SJSA1 (cell line): ENCODE measurements around the gene SLC1A2. TPM values are rescaled to one million over a fixed set of nuclear protein-coding genes. Genes with fewer than 3 reads are reported as not detected.

Source experiments
- DNase-seq, 2 experiments: peaks; one replicate each; pipeline ENCODE4 v3.0.0-alpha.2; 2015 to 2020; ENCODE audit warnings: low spot score in 2 of 2, low read depth in 1 of 2
- H3K27ac ChIP-seq: fragments of 250-450 bp; sonication (Bioruptor Pico); 2 replicates; pipeline ENCODE4 v1.5.1; 2020; ENCODE audit warnings: mild to moderate bottlenecking, moderate library complexity
- H3K27me3 ChIP-seq: fragments of 250-450 bp; sonication (Bioruptor Pico); replicated peaks from 2 replicates; pipeline ENCODE4 v1.5.1; 2020; ENCODE audit warnings: mild to moderate bottlenecking, moderate library complexity
- H3K36me3 ChIP-seq: fragments of 250-450 bp; sonication (Bioruptor Pico); 2 replicates; pipeline ENCODE4 v1.5.1; 2020; ENCODE audit warnings: mild to moderate bottlenecking
- H3K4me1 ChIP-seq: fragments of 250-450 bp; sonication (Bioruptor Pico); replicated peaks from 2 replicates; pipeline ENCODE4 v1.6.1; 2021; ENCODE audit warnings: mild to moderate bottlenecking
- H3K4me3 ChIP-seq: fragments of 250-450 bp; sonication (Bioruptor Pico); 2 replicates; pipeline ENCODE4 v1.5.1; 2020; ENCODE audit warnings: mild to moderate bottlenecking
- H3K9me3 ChIP-seq: fragments of 250-450 bp; sonication (Bioruptor Pico); replicated peaks from 2 replicates; pipeline ENCODE4 v1.5.1; 2020; ENCODE audit warnings: mild to moderate bottlenecking
- total RNA-seq: library from RNA; depleted of rRNA; stranded (reverse); fragments of >200 nt; shearing (Covaris generic); gene quantifications from 2 replicates; pipeline ENCODE4 v1.2.3, GENCODE V29; 2014

Gene SLC1A2
- total RNA-seq, 1 experiment from 2014 or later = not detected

GRCh38 chr11:35276396-35277145 is 142.8 kb downstream of the SLC1A2 start:
- Histone ChIP-seq H3K9me3 (no peaks in the 10 kb centered on the region), H3K4me1 (peaks cover 10% of the 10 kb centered on the region), H3K27ac (no peak overlapping the region), H3K4me3 (no peak overlapping the region), H3K27me3 (no peaks in the 10 kb centered on the region), H3K36me3 (no peaks in the 10 kb centered on the region)
- no peak for DNase-seq

- no peak for DNase-seq
- H3K36me3 ChIP-seq = no peaks in the 10 kb centered on the region
- H3K9me3 ChIP-seq = no peaks in the 10 kb centered on the region
- no peaks in the 10 kb centered on the region for H3K27me3 ChIP-seq
- H3K4me3 ChIP-seq = no peak overlapping the region
- H3K27ac ChIP-seq = no peak overlapping the region
- H3K4me1 ChIP-seq = peaks cover 10% of the 10 kb centered on the region
Observed at GRCh38 chr11:35275786-35276170, 143.6 kb downstream of the SLC1A2 start.

GRCh38 chr11:35274909-35275785 is 144.2 kb downstream of the SLC1A2 start:
- no peaks in the 10 kb centered on the region for H3K36me3 ChIP-seq
- no peak overlapping the region for H3K27ac ChIP-seq
- no peaks in the 10 kb centered on the region for H3K9me3 ChIP-seq
- H3K4me1 ChIP-seq = peaks cover 10% of the 10 kb centered on the region
- no peak overlapping the region for H3K4me3 ChIP-seq
- DNase-seq = peak in 1 of 2 experiments; percentile 19
- H3K27me3 ChIP-seq = no peaks in the 10 kb centered on the region

GRCh38 chr11:35272391-35272902 is 146.9 kb downstream of the SLC1A2 start:
- no peaks in the 10 kb centered on the region for H3K9me3 ChIP-seq
- no peak overlapping the region for H3K27ac ChIP-seq
- H3K4me3 ChIP-seq = no peak overlapping the region
- peaks cover 20% of the 10 kb centered on the region for H3K4me1 ChIP-seq
- no peaks in the 10 kb centered on the region for H3K36me3 ChIP-seq
- no peaks in the 10 kb centered on the region for H3K27me3 ChIP-seq
- DNase-seq = no peak

GRCh38 chr11:35271031-35271430 is 148.3 kb downstream of the SLC1A2 start:
- Histone ChIP-seq H3K27ac (no peak overlapping the region), H3K9me3 (no peaks in the 10 kb centered on the region), H3K27me3 (no peaks in the 10 kb centered on the region), H3K36me3 (no peaks in the 10 kb centered on the region), H3K4me3 (no peak overlapping the region), H3K4me1 (peaks cover 27% of the 10 kb centered on the region)
- DNase-seq = no peak

GRCh38 chr11:35270342-35270741 is 149.0 kb downstream of the SLC1A2 start:
- Histone ChIP-seq H3K27ac (no peak overlapping the region), H3K36me3 (no peaks in the 10 kb centered on the region), H3K9me3 (no peaks in the 10 kb centered on the region), H3K4me1 (peaks cover 21% of the 10 kb centered on the region), H3K4me3 (no peak overlapping the region), H3K27me3 (no peaks in the 10 kb centered on the region)
- DNase-seq = no peak

- DNase-seq = peak; percentile 50 to 78
- peaks cover 17% of the 10 kb centered on the region for H3K4me1 ChIP-seq
- H3K36me3 ChIP-seq = no peaks in the 10 kb centered on the region
- H3K27me3 ChIP-seq = no peaks in the 10 kb centered on the region
- H3K9me3 ChIP-seq = no peaks in the 10 kb centered on the region
- H3K27ac ChIP-seq = peak overlapping the region; percentile 75
- no peak overlapping the region for H3K4me3 ChIP-seq
Observed at GRCh38 chr11:35267504-35267903, 151.9 kb downstream of the SLC1A2 start.

GRCh38 chr11:35265755-35266454 is 153.5 kb downstream of the SLC1A2 start:
- no peaks in the 10 kb centered on the region for H3K27me3 ChIP-seq
- no peak overlapping the region for H3K27ac ChIP-seq
- no peak overlapping the region for H3K4me3 ChIP-seq
- H3K9me3 ChIP-seq = no peaks in the 10 kb centered on the region
- no peak for DNase-seq
- H3K4me1 ChIP-seq = peaks cover 21% of the 10 kb centered on the region
- H3K36me3 ChIP-seq = no peaks in the 10 kb centered on the region

- H3K27ac ChIP-seq = no peak overlapping the region
- no peaks in the 10 kb centered on the region for H3K9me3 ChIP-seq
- no peak overlapping the region for H3K4me3 ChIP-seq
- no peaks in the 10 kb centered on the region for H3K36me3 ChIP-seq
- DNase-seq = no peak
- peaks cover 28% of the 10 kb centered on the region for H3K4me1 ChIP-seq
- H3K27me3 ChIP-seq = no peaks in the 10 kb centered on the region
Observed at GRCh38 chr11:35262735-35263134, 156.6 kb downstream of the SLC1A2 start.

GRCh38 chr11:35262056-35262455 is 157.3 kb downstream of the SLC1A2 start:
- Histone ChIP-seq H3K4me3 (no peak overlapping the region), H3K27ac (no peak overlapping the region), H3K27me3 (no peaks in the 10 kb centered on the region), H3K9me3 (no peaks in the 10 kb centered on the region), H3K36me3 (no peaks in the 10 kb centered on the region), H3K4me1 (peaks cover 21% of the 10 kb centered on the region)
- DNase-seq = no peak

- Histone ChIP-seq H3K27ac (peak overlapping the region; percentile 87), H3K4me3 (no peak overlapping the region), H3K9me3 (no peaks in the 10 kb centered on the region)
Observed at GRCh38 chr11:35261197-35261596, 158.2 kb downstream of the SLC1A2 start.

GRCh38 chr11:35260342-35260985 is 158.9 kb downstream of the SLC1A2 start:
- Histone ChIP-seq H3K27me3 (no peaks in the 10 kb centered on the region), H3K36me3 (no peaks in the 10 kb centered on the region), H3K4me3 (no peak overlapping the region), H3K27ac (peak overlapping the region; percentile 87), H3K9me3 (no peaks in the 10 kb centered on the region), H3K4me1 (peaks cover 18% of the 10 kb centered on the region)
- DNase-seq = peak; percentile 66 to 87

More at GRCh38 chr11:35261197-35261596, 158.2 kb downstream of the SLC1A2 start:
- H3K4me1 ChIP-seq = peaks cover 18% of the 10 kb centered on the region
- H3K36me3 ChIP-seq = no peaks in the 10 kb centered on the region
- H3K27me3 ChIP-seq = no peaks in the 10 kb centered on the region
- no peak for DNase-seq

GRCh38 chr11:35259529-35259928 is 159.8 kb downstream of the SLC1A2 start:
- no peak for DNase-seq
- no peak overlapping the region for H3K4me3 ChIP-seq
- H3K9me3 ChIP-seq = no peaks in the 10 kb centered on the region
- no peak overlapping the region; the same call in 1 of the 2 replicates for H3K27ac ChIP-seq
- peaks cover 18% of the 10 kb centered on the region for H3K4me1 ChIP-seq
- no peaks in the 10 kb centered on the region for H3K36me3 ChIP-seq
- no peaks in the 10 kb centered on the region for H3K27me3 ChIP-seq
